Smooth muscle cell (in vitro differentiated cells): ENCODE data around the gene GABRP. TPM values are rescaled to one million over a fixed set of nuclear protein-coding genes. Genes with fewer than 3 reads are reported as not detected.

Source experiments
- DNase-seq: peaks from one replicate; lab custom pipeline; 2025; ENCODE audit not compliant: unreplicated experiment; lab: John Stamatoyannopoulos, UW
- H2AFZ ChIP-seq: fragments of 200-600 bp; sonication (generic); 2 replicates; pipeline ENCODE4 v1.6.0; 2016; ENCODE audit warnings: antibody characterized with exemption, low read depth, mild to moderate bottlenecking
- H3F3A ChIP-seq: fragments of 200-600 bp; sonication (generic); 2 replicates; pipeline ENCODE4 v1.6.0; 2017; ENCODE audit warnings: antibody characterized with exemption, low read depth
- H3K27ac ChIP-seq: fragments of 200-600 bp; sonication (generic); 2 replicates; pipeline ENCODE4 v1.5.1; 2016; ENCODE audit warnings: low read depth, mild to moderate bottlenecking
- H3K27me3 ChIP-seq: fragments of 200-600 bp; sonication (generic); 2 replicates; pipeline ENCODE4 v1.6.1; 2016; ENCODE audit warnings: low read depth, mild to moderate bottlenecking
- H3K36me3 ChIP-seq: fragments of 200-600 bp; sonication (generic); 2 replicates; pipeline ENCODE4 v1.5.1; 2016; ENCODE audit warnings: low read depth
- H3K4me1 ChIP-seq: fragments of 200-600 bp; sonication (generic); 2 replicates; pipeline ENCODE4 v1.5.1; 2016; ENCODE audit warnings: low read depth
- H3K4me2 ChIP-seq: fragments of 200-600 bp; sonication (generic); 2 replicates; pipeline ENCODE4 v1.6.0; 2016; ENCODE audit warnings: mild to moderate bottlenecking
- H3K4me3 ChIP-seq: fragments of 200-600 bp; sonication (generic); 2 replicates; pipeline ENCODE4 v1.5.1; 2016; ENCODE audit warnings: mild to moderate bottlenecking
- H3K79me2 ChIP-seq: fragments of 200-600 bp; sonication (generic); 2 replicates; pipeline ENCODE4 v1.6.0; 2016; ENCODE audit warnings: low read depth, mild to moderate bottlenecking
- H3K9ac ChIP-seq: fragments of 200-600 bp; sonication (generic); 2 replicates; pipeline ENCODE4 v1.6.0; 2016; ENCODE audit warnings: low read depth
- H3K9me3 ChIP-seq: fragments of 200-600 bp; sonication (generic); replicated peaks from 2 replicates; pipeline ENCODE4 v1.5.1; 2016; ENCODE audit warnings: low read depth
- H4K20me1 ChIP-seq: fragments of 200-600 bp; sonication (generic); 2 replicates; pipeline ENCODE4 v1.6.0; 2016; ENCODE audit warnings: low read depth
- WGBS: methylation state at CpG from one replicate; pipeline ENCODE4 v1.1.7; 2016; ENCODE audit warnings: low lambda C conversion rate; 5-methylcytosine and 5-hydroxymethylcytosine counted together
- polyA plus RNA-seq: library from polyadenylated mRNA; unstranded; fragments of >200 nt; fragmentation: Nextera tagmentation; extraction: Ambion mirVana; gene quantifications from 2 replicates; pipeline ENCODE4 v1.2.1, GENCODE V29; 2016
- total RNA-seq: library from RNA; depleted of rRNA; stranded (reverse); fragments of >200 nt; gene quantifications from 2 replicates; pipeline ENCODE4 v1.2.3, GENCODE V29; 2014
- TF ChIP-seq, protein P1 (sequence below): fragments of 200-600 bp; sonication (generic); IDR thresholded peaks from 2 replicates; pipeline ENCODE4 v1.5.1; 2017; ENCODE audit warnings: borderline replicate concordance, mild to moderate bottlenecking, antibody characterized with exemption; ENCODE audit not compliant: insufficient read depth, poor library complexity, severe bottlenecking

Gene GABRP
- total and polyA plus RNA-seq, 2 experiments from 2014 or later, result 4.1 to 52.8 TPM

DNA sequence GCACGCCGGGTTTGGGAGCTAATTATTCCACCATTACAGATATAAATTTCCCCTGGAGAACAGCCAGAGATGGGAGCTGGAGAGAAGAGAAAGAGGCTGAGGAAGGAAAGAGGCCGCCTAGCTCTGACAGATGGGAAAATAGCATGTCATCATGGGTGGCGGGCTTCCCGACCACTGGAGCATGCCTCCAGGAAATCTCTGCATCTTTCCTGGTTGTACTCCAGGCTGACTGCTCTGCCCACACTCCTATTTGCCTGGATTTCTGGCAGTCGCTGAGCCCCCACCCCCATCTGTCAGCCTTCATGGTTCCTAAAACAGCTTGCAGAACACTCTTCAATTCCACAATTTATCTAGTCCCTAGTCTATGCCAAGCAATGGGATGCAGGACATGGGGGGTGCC is 14.3 kb upstream of the GABRP start:
- DNase-seq, result no peak
- WGBS, result 72% methylated on average over 6 of the region's 6 CpGs
- no peaks in the 10 kb centered on the region for H3K27me3 ChIP-seq

DNA sequence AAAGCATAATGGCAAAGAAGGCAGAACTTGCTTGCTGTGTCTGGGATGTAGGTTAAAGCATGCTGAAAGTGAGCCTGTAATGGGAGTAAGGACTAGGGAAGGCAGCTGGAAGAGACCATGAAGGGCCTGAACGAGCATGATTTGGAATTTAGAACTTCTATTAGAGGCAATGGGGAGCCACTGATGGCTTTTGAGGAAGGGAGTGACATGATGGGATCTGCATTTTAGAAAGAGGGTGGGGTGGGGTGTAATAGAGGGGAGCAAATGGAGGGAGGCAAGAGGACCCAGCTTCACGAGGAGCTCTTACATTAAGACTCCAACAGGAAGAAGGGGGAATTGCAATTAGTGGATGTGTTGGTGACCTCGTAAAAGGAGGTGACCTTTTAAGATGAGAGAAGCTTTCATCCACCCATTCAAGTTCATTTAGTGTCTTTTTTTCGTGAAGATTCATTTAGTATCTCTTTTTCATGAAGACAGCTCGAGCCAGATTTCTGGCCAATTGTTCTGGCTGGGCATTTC is 13.6 kb upstream of the GABRP start:
- Histone ChIP-seq H4K20me1 (no peaks in the 10 kb centered on the region), H3K9me3 (no peaks in the 10 kb centered on the region), H3K27me3 (no peaks in the 10 kb centered on the region), H3K36me3 (no peaks in the 10 kb centered on the region), H3K4me1 (no peaks in the 10 kb centered on the region), H3K4me3 (no peak overlapping the region), H3F3A (no peaks in the 10 kb centered on the region), H3K79me2 (no peaks in the 10 kb centered on the region), H3K27ac (no peak overlapping the region), H3K4me2 (no peak overlapping the region), H3K9ac (no peak overlapping the region), H2AFZ (no peak overlapping the region)
- DNase-seq, result no peak
- WGBS, result 86% methylated on average over 5 of the region's 5 CpGs
- TF ChIP-seq, protein P1, sequence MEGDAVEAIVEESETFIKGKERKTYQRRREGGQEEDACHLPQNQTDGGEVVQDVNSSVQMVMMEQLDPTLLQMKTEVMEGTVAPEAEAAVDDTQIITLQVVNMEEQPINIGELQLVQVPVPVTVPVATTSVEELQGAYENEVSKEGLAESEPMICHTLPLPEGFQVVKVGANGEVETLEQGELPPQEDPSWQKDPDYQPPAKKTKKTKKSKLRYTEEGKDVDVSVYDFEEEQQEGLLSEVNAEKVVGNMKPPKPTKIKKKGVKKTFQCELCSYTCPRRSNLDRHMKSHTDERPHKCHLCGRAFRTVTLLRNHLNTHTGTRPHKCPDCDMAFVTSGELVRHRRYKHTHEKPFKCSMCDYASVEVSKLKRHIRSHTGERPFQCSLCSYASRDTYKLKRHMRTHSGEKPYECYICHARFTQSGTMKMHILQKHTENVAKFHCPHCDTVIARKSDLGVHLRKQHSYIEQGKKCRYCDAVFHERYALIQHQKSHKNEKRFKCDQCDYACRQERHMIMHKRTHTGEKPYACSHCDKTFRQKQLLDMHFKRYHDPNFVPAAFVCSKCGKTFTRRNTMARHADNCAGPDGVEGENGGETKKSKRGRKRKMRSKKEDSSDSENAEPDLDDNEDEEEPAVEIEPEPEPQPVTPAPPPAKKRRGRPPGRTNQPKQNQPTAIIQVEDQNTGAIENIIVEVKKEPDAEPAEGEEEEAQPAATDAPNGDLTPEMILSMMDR, result no peak

More for the DNA sequence above, 14.3 kb upstream of the GABRP start:
- H4K20me1 ChIP-seq, result no peaks in the 10 kb centered on the region
- no peak overlapping the region for H2AFZ ChIP-seq
- TF ChIP-seq, protein P1, result no peak
- no peak overlapping the region for H3K9ac ChIP-seq
- no peaks in the 10 kb centered on the region for H3F3A ChIP-seq
- H3K4me3 ChIP-seq, result no peak overlapping the region
- H3K4me2 ChIP-seq, result no peak overlapping the region
- H3K9me3 ChIP-seq, result no peaks in the 10 kb centered on the region
- no peaks in the 10 kb centered on the region for H3K4me1 ChIP-seq
- no peaks in the 10 kb centered on the region for H3K36me3 ChIP-seq
- no peaks in the 10 kb centered on the region for H3K79me2 ChIP-seq
- no peak overlapping the region for H3K27ac ChIP-seq

DNA sequence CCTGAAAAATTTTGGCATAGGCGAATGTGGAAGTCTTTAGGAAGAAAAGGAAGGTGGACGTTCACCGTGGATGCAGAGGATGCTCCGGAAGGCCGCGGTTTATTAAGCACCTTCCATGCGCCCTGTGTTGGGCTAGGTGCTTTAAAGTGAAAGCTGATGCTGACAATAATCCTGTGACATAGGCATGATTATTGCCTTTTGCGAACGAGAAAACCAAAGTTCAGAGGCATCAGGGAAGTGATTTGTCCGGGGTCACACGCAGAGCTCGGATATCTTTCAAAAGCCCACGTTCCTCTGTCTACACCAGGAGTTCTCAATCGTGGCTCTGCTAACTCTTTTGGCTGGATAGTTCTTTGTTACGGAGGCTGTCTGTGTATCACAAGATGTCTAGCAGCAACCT is 12.0 kb upstream of the GABRP start:
- H3K4me2 ChIP-seq, result no peak overlapping the region
- no peak overlapping the region for H2AFZ ChIP-seq
- 91% methylated on average over 15 of the region's 15 CpGs for WGBS
- H3F3A ChIP-seq, result no peaks in the 10 kb centered on the region
- no peaks in the 10 kb centered on the region for H3K27me3 ChIP-seq
- no peaks in the 10 kb centered on the region for H4K20me1 ChIP-seq
- H3K9ac ChIP-seq, result no peak overlapping the region
- H3K27ac ChIP-seq, result no peak overlapping the region
- no peaks in the 10 kb centered on the region for H3K79me2 ChIP-seq
- TF ChIP-seq, protein P1, result no peak
- DNase-seq, result no peak
- no peaks in the 10 kb centered on the region for H3K9me3 ChIP-seq
- H3K36me3 ChIP-seq, result no peaks in the 10 kb centered on the region
- H3K4me1 ChIP-seq, result no peaks in the 10 kb centered on the region
- no peak overlapping the region for H3K4me3 ChIP-seq
